CMK (cell line): ENCODE data around the gene RUNDC1.

ENCODE experiments used
- DNase-seq: peaks from one replicate; pipeline ENCODE4 v3.0.0-alpha.2; 2010; ENCODE audit warnings: low read depth

RUNDC1 gene

GRCh38 chr17:43019418-43019817, 39.1 kb downstream of the RUNDC1 start:
- no peak for DNase-seq

- no peak for DNase-seq
These were observed 39.8 kb downstream of the RUNDC1 start for GRCh38 chr17:43020030-43020621.

GRCh38 chr17:43020789-43021740, 40.7 kb downstream of the RUNDC1 start:
- DNase-seq, result peak; percentile 82

GRCh38 chr17:43021741-43022512, 41.6 kb downstream of the RUNDC1 start, which contains the start of gene VAT1:
TSS of gene VAT1 (minus strand) at chr17:43022385. CDS start at chr17:43022322, 63 bp downstream.
- no peak for DNase-seq

- peak; percentile 80 for DNase-seq
These were observed 44.3 kb downstream of the RUNDC1 start, which contains the start of gene RND2 for GRCh38 chr17:43024407-43025289. TSS of gene RND2 (plus strand) at chr17:43025231. CDS start at chr17:43025348, 117 bp downstream.

GRCh38 chr17:43025290-43025657, 44.9 kb downstream of the RUNDC1 start:
- DNase-seq, result no peak

- no peak for DNase-seq
These were observed 45.6 kb downstream of the RUNDC1 start for GRCh38 chr17:43025766-43026537.

- no peak for DNase-seq
These were observed 46.2 kb downstream of the RUNDC1 start for GRCh38 chr17:43026595-43026994.

- no peak for DNase-seq
These were observed 47.0 kb downstream of the RUNDC1 start for GRCh38 chr17:43027091-43028032.

GRCh38 chr17:43028221-43028861, 48.0 kb downstream of the RUNDC1 start:
- no peak for DNase-seq

GRCh38 chr17:43030137-43030767, 49.9 kb downstream of the RUNDC1 start:
- no peak for DNase-seq

- no peak for DNase-seq
These were observed 51.3 kb downstream of the RUNDC1 start for GRCh38 chr17:43031666-43032065.

GRCh38 chr17:43033948-43034881, 53.9 kb downstream of the RUNDC1 start:
- no peak for DNase-seq

GRCh38 chr17:43034894-43035293, 54.5 kb downstream of the RUNDC1 start:
- DNase-seq, result no peak

- no peak for DNase-seq
These were observed 59.3 kb downstream of the RUNDC1 start for GRCh38 chr17:43039646-43040045.

- DNase-seq, result no peak
These were observed 60.3 kb downstream of the RUNDC1 start for GRCh38 chr17:43040655-43041054.

GRCh38 chr17:43042025-43042628, 61.8 kb downstream of the RUNDC1 start:
- DNase-seq, result peak; percentile 9
